ENCODE results near the gene PLLP.

DNA sequence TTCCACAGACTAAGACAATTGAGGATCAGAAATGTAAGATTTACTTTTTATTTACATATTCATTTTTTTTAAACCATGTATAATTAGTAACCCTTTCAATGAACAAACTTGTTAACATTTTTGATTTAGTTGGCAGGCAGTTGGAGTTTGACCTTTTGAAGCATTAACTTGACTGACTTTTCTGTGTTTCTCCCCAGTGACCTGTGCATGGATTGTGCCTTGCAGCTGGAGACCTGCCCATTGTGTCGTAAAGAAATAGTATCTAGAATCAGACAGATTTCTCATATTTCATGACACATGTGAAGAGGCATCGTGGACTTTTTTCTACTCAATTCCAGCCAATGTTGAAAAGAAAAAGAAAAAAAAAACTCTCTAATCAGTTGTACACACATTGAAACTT lies 45.8 kb downstream of the PLLP start:
- TF ChIP-seq, protein P1, sequence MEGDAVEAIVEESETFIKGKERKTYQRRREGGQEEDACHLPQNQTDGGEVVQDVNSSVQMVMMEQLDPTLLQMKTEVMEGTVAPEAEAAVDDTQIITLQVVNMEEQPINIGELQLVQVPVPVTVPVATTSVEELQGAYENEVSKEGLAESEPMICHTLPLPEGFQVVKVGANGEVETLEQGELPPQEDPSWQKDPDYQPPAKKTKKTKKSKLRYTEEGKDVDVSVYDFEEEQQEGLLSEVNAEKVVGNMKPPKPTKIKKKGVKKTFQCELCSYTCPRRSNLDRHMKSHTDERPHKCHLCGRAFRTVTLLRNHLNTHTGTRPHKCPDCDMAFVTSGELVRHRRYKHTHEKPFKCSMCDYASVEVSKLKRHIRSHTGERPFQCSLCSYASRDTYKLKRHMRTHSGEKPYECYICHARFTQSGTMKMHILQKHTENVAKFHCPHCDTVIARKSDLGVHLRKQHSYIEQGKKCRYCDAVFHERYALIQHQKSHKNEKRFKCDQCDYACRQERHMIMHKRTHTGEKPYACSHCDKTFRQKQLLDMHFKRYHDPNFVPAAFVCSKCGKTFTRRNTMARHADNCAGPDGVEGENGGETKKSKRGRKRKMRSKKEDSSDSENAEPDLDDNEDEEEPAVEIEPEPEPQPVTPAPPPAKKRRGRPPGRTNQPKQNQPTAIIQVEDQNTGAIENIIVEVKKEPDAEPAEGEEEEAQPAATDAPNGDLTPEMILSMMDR (optimal IDR thresholded peaks at IDR 0.05 in 1 of 3, IDR thresholded peaks at IDR 0.05 in 1 of 3, conservative IDR thresholded peaks at IDR 0.05 in 1 of 3; ENCODE audit: extremely low read depth in 1 of 3, insufficient read depth in 2 of 3, low read length in 3 of 3), result no peak
- TF ChIP-seq EZH2 (IDR thresholded peaks at IDR 0.05; ENCODE audit: low read length), result no peak
